Endothelial cell of umbilical vein (primary cell): ENCODE results near the gene KRTAP29-1. TPM values are rescaled to one million over a fixed set of nuclear protein-coding genes. Genes with fewer than 3 reads are reported as not detected.

Experiments used
- BruUV-seq: library from RNA; stranded (reverse); fragments of 400-500 nt; replicated peaks from 2 replicates; lab custom pipeline; 2021; lab: Mats Ljungman, UMichigan
- CTCF ChIA-PET: fragments of 300-600, 350-600 bp; sonication (Branson Sonifier 250); formaldehyde crosslinking; loops from one replicate; lab custom pipeline; 2021; ENCODE audit warnings: antibody characterized with exemption, inconsistent platforms; lab: Charles Lee
- POLR2A ChIA-PET: fragments of 300-600, 350-600 bp; sonication (Branson Sonifier 250); formaldehyde crosslinking; loops from one replicate; lab custom pipeline; 2021; ENCODE audit warnings: antibody characterized with exemption, inconsistent platforms; lab: Charles Lee
- DNase-seq: peaks from one replicate; pipeline ENCODE4 v3.0.0-alpha.2; 2011; ENCODE audit warnings: low read depth, low spot score
- FAIRE-seq: peaks from 2 replicates; lab custom pipeline; 2011; peaks lifted over from hg19 to GRCh38; lab: Jason Lieb, UNC
- H2AFZ ChIP-seq: 2 replicates; pipeline ENCODE4 v1.6.0; 2012; ENCODE audit warnings: low read depth, low read length, control low read depth, inconsistent platforms
- H3K27ac ChIP-seq: 2 replicates; pipeline ENCODE4 v1.5.1; 2011; ENCODE audit warnings: low read depth, mild to moderate bottlenecking, control low read depth, low read length, moderate library complexity; ENCODE audit not compliant: insufficient read depth
- H3K27me3 ChIP-seq, 2 experiments: 2 replicates each; pipeline versions ENCODE4 v1.6.0 to v1.6.1; 2011; ENCODE audit warnings: low read length in 2 of 2, mixed read lengths in 1 of 2; ENCODE audit not compliant: control insufficient read depth in 2 of 2, insufficient read depth in 2 of 2
- H3K36me3 ChIP-seq, 2 experiments: 2 replicates in 1 of 2; 3 replicates in 1 of 2; pipeline ENCODE4 v1.5.1; 2011; ENCODE audit warnings: low read length in 2 of 2, mild to moderate bottlenecking in 1 of 2, moderate library complexity in 1 of 2; ENCODE audit not compliant: control insufficient read depth in 2 of 2, insufficient read depth in 2 of 2; ENCODE audit errors: extremely low read depth in 1 of 2
- H3K4me1 ChIP-seq: 3 replicates; pipeline ENCODE4 v1.5.1; 2011; ENCODE audit warnings: mild to moderate bottlenecking, low read length; ENCODE audit not compliant: control insufficient read depth, insufficient read depth; ENCODE audit errors: extremely low read depth
- H3K4me2 ChIP-seq: 2 replicates; pipeline ENCODE4 v1.6.1; 2011; ENCODE audit warnings: low read length, control low read depth, mixed read lengths; ENCODE audit not compliant: insufficient read depth
- H3K4me3 ChIP-seq, 3 experiments: fragments of 200-600 bp in 1 of 3; sonication (generic), shearing (Covaris generic) in 1 of 3; replicated peaks in 1 of 3; 2 replicates each; pipeline ENCODE4 v1.5.1; 2011 to 2016; ENCODE audit warnings: control low read depth in 3 of 3, low read length in 3 of 3, mild to moderate bottlenecking in 2 of 3, inconsistent platforms in 1 of 3, low read depth in 1 of 3, moderate library complexity in 1 of 3; ENCODE audit not compliant: insufficient read depth in 1 of 3
- H3K79me2 ChIP-seq: 2 replicates; pipeline ENCODE4 v1.6.0; 2012; ENCODE audit warnings: low read length, inconsistent platforms; ENCODE audit not compliant: control insufficient read depth, insufficient read depth
- H3K9ac ChIP-seq: replicated peaks from 2 replicates; pipeline ENCODE3; 2011; ENCODE audit warnings: low read length, control low read depth; ENCODE audit not compliant: insufficient read depth; ENCODE audit errors: extremely low read depth
- H3K9me1 ChIP-seq: replicated peaks from 3 replicates; pipeline ENCODE4 v1.6.0; 2011; ENCODE audit warnings: mild to moderate bottlenecking, low read length; ENCODE audit not compliant: control insufficient read depth, insufficient read depth; ENCODE audit errors: extremely low read depth
- H3K9me3 ChIP-seq: replicated peaks from 2 replicates; pipeline ENCODE4 v1.5.1; 2012; ENCODE audit warnings: low read length, inconsistent platforms; ENCODE audit not compliant: control insufficient read depth, insufficient read depth
- H4K20me1 ChIP-seq: replicated peaks from 2 replicates; pipeline ENCODE3; 2011; ENCODE audit warnings: mild to moderate bottlenecking, low read length; ENCODE audit not compliant: control insufficient read depth, insufficient read depth; ENCODE audit errors: extremely low read depth
- EZH2 ChIP-seq: IDR thresholded peaks from 2 replicates; pipeline ENCODE4 v1.6.1; 2012; ENCODE audit warnings: borderline replicate concordance, low read depth, mild to moderate bottlenecking, moderate library complexity, low read length, inconsistent platforms; ENCODE audit not compliant: severe bottlenecking
- FOS ChIP-seq: IDR thresholded peaks from 2 replicates; pipeline ENCODE4 v1.6.1; 2011; ENCODE audit warnings: mild to moderate bottlenecking, low read length, moderate library complexity, borderline replicate concordance; ENCODE audit not compliant: insufficient read depth
- GATA2 ChIP-seq: IDR thresholded peaks from 2 replicates; pipeline ENCODE4 v1.7.0; 2011; ENCODE audit warnings: low read depth, mild to moderate bottlenecking, moderate library complexity, mixed read lengths, low read length; ENCODE audit not compliant: insufficient read length, insufficient read depth
- JUN ChIP-seq: IDR thresholded peaks from 2 replicates; pipeline ENCODE4 v1.6.1; 2011; ENCODE audit warnings: borderline replicate concordance, low read depth; ENCODE audit not compliant: insufficient read length, insufficient read depth
- MYC ChIP-seq: IDR thresholded peaks from one replicate; pipeline ENCODE4 v1.6.1; 2011; ENCODE audit warnings: mild to moderate bottlenecking, low read depth, low read length
- POLR2A ChIP-seq: IDR thresholded peaks from 2 replicates; pipeline ENCODE4 v1.6.1; 2012; ENCODE audit warnings: low read depth, mild to moderate bottlenecking, control low read depth, low read length
- POLR2AphosphoS5 ChIP-seq: IDR thresholded peaks from 2 replicates; pipeline ENCODE4 v1.6.1; 2012; ENCODE audit warnings: low read depth, mild to moderate bottlenecking, control low read depth, low read length, moderate library complexity; ENCODE audit not compliant: insufficient read depth
- dilution Hi-C: fragments of 300-500 bp; cut with MboI; formaldehyde crosslinking; loops from one replicate; pipeline ENCODE4 v1.15.0; 2019; ENCODE audit warnings: low sequenced_read_pairs; ENCODE audit not compliant: extremely low pct_ligation_motif_present
- intact Hi-C: fragments of 100-400 bp; cut with micrococcal nuclease; formaldehyde crosslinking; loops from one replicate; pipeline ENCODE4 v1.10.0; 2022
- polyA plus RNA-seq, 4 experiments: library from polyadenylated mRNA; depleted of rRNA in 3 of 4; stranded (reverse) in 3 of 4; unstranded in 1 of 4; fragments of >200 nt; gene quantifications; 2 replicates each; pipeline versions ENCODE4 v1.2.1 to v1.2.3, GENCODE V29; 2011 to 2012; ENCODE audit warnings: missing spikeins in 1 of 4
- total RNA-seq: library from RNA; stranded (reverse); gene quantifications from 2 replicates; pipeline ENCODE4 v1.2.3, GENCODE V29; 2021
- TF ChIP-seq, protein P1 (sequence below), 2 donors: IDR thresholded peaks; 1 replicate in 1 of 2; 2 replicates in 1 of 2; pipeline ENCODE4 v1.5.1; 2011; ENCODE audit warnings: low read length in 2 of 2, mild to moderate bottlenecking in 2 of 2, moderate library complexity in 2 of 2, control low read depth in 1 of 2, inconsistent platforms in 1 of 2, low read depth in 1 of 2; ENCODE audit not compliant: insufficient read depth in 1 of 2; ENCODE audit errors: extremely low read depth in 1 of 2
- TF ChIP-seq, protein P2 (sequence below): IDR thresholded peaks from 2 replicates; pipeline ENCODE4 v1.6.1; 2011; ENCODE audit not compliant: insufficient read depth, insufficient read length

Gene KRTAP29-1
- total and polyA plus RNA-seq, 2 donors (not counting 3 experiments of a cell fraction or from before 2014, with no cell fraction given), result not detected

DNA sequence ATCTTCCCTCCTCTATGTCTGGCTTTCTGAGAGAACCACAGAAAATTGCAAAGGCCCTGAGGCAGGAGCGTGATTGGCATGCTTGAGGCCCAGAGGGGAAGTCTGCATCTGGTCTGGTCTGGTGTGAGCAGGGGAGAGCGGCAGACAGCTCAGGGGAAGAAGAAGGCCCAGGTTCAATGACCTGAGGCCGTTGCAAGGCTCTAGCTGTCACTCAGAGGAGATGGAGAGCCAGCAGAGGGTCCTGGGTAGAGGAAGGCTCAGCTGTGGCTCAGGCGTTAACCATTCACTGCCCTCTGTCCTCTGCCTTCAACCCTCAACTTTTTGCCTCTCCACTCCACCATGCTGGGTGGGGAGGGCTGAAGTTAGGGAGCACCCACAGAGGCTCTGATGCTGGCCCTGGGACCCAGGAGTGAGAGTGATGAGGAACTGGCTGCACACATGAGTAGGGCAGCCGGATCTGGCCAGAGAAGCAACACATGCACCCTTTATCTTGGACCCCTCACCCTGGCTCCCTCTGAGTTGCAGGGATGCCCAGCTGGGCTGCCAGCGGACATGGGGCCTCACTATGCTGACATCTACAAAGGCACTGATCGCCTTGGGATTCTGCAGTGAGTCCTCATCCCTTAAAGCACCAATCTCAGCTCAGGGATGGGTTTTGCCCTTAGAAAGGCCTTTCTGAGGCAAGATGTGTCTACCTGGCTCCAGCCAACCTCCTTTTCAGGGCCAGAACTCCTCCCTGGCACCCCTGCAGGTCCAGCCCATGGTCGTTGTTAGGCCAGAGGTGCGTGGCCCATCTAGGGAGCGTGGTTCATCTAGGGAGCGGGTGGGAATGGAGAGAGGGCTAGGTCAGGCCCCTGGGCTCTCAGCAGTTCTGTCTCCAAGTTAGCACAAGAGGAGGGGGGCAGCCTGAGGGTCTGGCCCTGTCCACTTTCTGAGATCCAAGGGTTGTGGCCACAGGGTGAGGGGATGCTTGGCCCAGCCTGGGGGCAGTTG, 20.5 kb upstream of the KRTAP29-1 start:
- CTCF ChIA-PET, result interaction anchor here (0.6 to 3.3 kb wide), 38 partner anchors 8 to 1158 kb away, joined by 3 to 34 read pairs (median 3); partner anchors contain the start of gene KRTAP29-1
- FAIRE-seq (no peak), DNase-seq (no peak)
- intact Hi-C loops (loop anchor here (1.0 to 10.0 kb wide), 2 partner anchors 342 to 414 kb away; no protein-coding TSS in a partner anchor), dilution Hi-C loops (no loop called here)
- Histone ChIP-seq H3K9ac (no peak overlapping the region), H3K27me3 (peaks cover 0 to 2% of the 10 kb centered on the region in 2 experiments), H3K9me1 (no peaks in the 10 kb centered on the region), H3K79me2 (no peaks in the 10 kb centered on the region), H4K20me1 (no peaks in the 10 kb centered on the region), H2AFZ (no peak overlapping the region), H3K27ac (no peak overlapping the region), H3K4me2 (no peak overlapping the region), H3K9me3 (no peaks in the 10 kb centered on the region), H3K4me3 (no peak overlapping the region), H3K36me3 (no peaks in the 10 kb centered on the region), H3K4me1 (no peaks in the 10 kb centered on the region)
- no TSS peak for BruUV-seq
- TF ChIP-seq POLR2AphosphoS5 (no peak), JUN (no peak), MYC (no peak), GATA2 (no peak), FOS (no peak), EZH2 (no peak), POLR2A (no peak)
- TF ChIP-seq, protein P1, sequence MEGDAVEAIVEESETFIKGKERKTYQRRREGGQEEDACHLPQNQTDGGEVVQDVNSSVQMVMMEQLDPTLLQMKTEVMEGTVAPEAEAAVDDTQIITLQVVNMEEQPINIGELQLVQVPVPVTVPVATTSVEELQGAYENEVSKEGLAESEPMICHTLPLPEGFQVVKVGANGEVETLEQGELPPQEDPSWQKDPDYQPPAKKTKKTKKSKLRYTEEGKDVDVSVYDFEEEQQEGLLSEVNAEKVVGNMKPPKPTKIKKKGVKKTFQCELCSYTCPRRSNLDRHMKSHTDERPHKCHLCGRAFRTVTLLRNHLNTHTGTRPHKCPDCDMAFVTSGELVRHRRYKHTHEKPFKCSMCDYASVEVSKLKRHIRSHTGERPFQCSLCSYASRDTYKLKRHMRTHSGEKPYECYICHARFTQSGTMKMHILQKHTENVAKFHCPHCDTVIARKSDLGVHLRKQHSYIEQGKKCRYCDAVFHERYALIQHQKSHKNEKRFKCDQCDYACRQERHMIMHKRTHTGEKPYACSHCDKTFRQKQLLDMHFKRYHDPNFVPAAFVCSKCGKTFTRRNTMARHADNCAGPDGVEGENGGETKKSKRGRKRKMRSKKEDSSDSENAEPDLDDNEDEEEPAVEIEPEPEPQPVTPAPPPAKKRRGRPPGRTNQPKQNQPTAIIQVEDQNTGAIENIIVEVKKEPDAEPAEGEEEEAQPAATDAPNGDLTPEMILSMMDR (IDR thresholded peaks at IDR 0.05; ENCODE audit: extremely low read depth in 1 of 2, insufficient read depth in 1 of 2, low read depth in 1 of 2, low read length in 2 of 2), result no peak
- TF ChIP-seq, protein P2, sequence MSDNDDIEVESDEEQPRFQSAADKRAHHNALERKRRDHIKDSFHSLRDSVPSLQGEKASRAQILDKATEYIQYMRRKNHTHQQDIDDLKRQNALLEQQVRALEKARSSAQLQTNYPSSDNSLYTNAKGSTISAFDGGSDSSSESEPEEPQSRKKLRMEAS, result no peak
- POLR2A ChIA-PET, result interaction anchor here (0.6 kb wide), 2 partner anchors 316 to 864 kb away, joined by 4 to 6 read pairs; no protein-coding TSS in a partner anchor
